ENCODE measurements around the gene CD22. TPM values are rescaled to one million over a fixed set of nuclear protein-coding genes. Genes with fewer than 3 reads are reported as not detected.

Gene CD22
- total RNA-seq, 2 experiments from 2014 or later: 0.52 to 0.67 TPM

- Histone ChIP-seq H3K9me3 (ENCODE audit: control insufficient read depth in 1 of 2, insufficient read depth in 1 of 2, low read length in 2 of 2) (no peaks in the 10 kb centered on the region), H3K4me1 (ENCODE audit: insufficient read depth, low read length) (no peaks in the 10 kb centered on the region), H3K27me3 (ENCODE audit: control insufficient read depth in 1 of 2, insufficient read depth in 2 of 2, low read length in 2 of 2) (no peaks in the 10 kb centered on the region), H3K36me3 (ENCODE audit: insufficient read depth, low read length) (no peaks in the 10 kb centered on the region), H3K4me3 (ENCODE audit: low read length) (no peak overlapping the region), H3K27ac (ENCODE audit: low read depth in 1 of 2, low read length in 2 of 2) (no peak overlapping the region)
- H3K4me1 Mint-ChIP-seq (ENCODE audit: low read depth): no peaks in the 10 kb centered on the region
- POLR2A ChIA-PET: no interaction called here
- H3K4me3 Mint-ChIP-seq: no peak overlapping the region
- DNase-seq (no peak), ATAC-seq (ENCODE audit: poor library complexity) (no peak)
- no peaks in the 10 kb centered on the region for H3K36me3 Mint-ChIP-seq (ENCODE audit: low read depth)
- CTCF ChIA-PET: no interaction called here
- intact Hi-C loops (cut with DNase I, micrococcal nuclease): no loop called here
- no peaks in the 10 kb centered on the region for H3K9me3 Mint-ChIP-seq
- H3K27me3 Mint-ChIP-seq: no peaks in the 10 kb centered on the region
- H3K27ac Mint-ChIP-seq: no peak overlapping the region
- TF ChIP-seq CTCF (IDR thresholded peaks at IDR 0.05): no peak
Observed at GRCh38 chr19:35307931-35308330, 21.1 kb upstream of the CD22 start.

- Mint-ChIP-seq H3K36me3 (ENCODE audit: low read depth) (no peaks in the 10 kb centered on the region), H3K27ac (no peak overlapping the region), H3K27me3 (no peaks in the 10 kb centered on the region), H3K9me3 (no peaks in the 10 kb centered on the region), H3K4me1 (ENCODE audit: low read depth) (no peaks in the 10 kb centered on the region), H3K4me3 (no peak overlapping the region)
- ChIA-PET CTCF (no interaction called here), POLR2A (no interaction called here)
- intact Hi-C loops (cut with DNase I, micrococcal nuclease): no loop called here
- Histone ChIP-seq H3K4me1 (ENCODE audit: insufficient read depth, low read length) (no peaks in the 10 kb centered on the region), H3K4me3 (ENCODE audit: low read length) (no peak overlapping the region), H3K36me3 (ENCODE audit: insufficient read depth, low read length) (no peaks in the 10 kb centered on the region), H3K9me3 (ENCODE audit: control insufficient read depth in 1 of 2, insufficient read depth in 1 of 2, low read length in 2 of 2) (no peaks in the 10 kb centered on the region), H3K27ac (ENCODE audit: low read depth in 1 of 2, low read length in 2 of 2) (no peak overlapping the region), H3K27me3 (ENCODE audit: control insufficient read depth in 1 of 2, insufficient read depth in 2 of 2, low read length in 2 of 2) (no peaks in the 10 kb centered on the region)
- no peak for DNase-seq
- TF ChIP-seq CTCF (IDR thresholded peaks at IDR 0.05): no peak
- no peak for ATAC-seq (ENCODE audit: poor library complexity)
Observed at GRCh38 chr19:35308910-35309309, 20.1 kb upstream of the CD22 start.

GRCh38 chr19:35309481-35310279 is 19.3 kb upstream of the CD22 start:
- CTCF ChIA-PET: no interaction called here
- no peaks in the 10 kb centered on the region for H3K36me3 Mint-ChIP-seq (ENCODE audit: low read depth)
- no peaks in the 10 kb centered on the region for H3K4me1 Mint-ChIP-seq (ENCODE audit: low read depth)
- H3K36me3 ChIP-seq (ENCODE audit: insufficient read depth, low read length): no peaks in the 10 kb centered on the region
- no peaks in the 10 kb centered on the region for H3K4me1 ChIP-seq (ENCODE audit: insufficient read depth, low read length)
- no peak overlapping the region for H3K27ac Mint-ChIP-seq
- no peaks in the 10 kb centered on the region for H3K27me3 Mint-ChIP-seq
- DNase-seq: no peak
- POLR2A ChIA-PET: no interaction called here
- no peak overlapping the region for H3K4me3 ChIP-seq (ENCODE audit: low read length)
- TF ChIP-seq CTCF (IDR thresholded peaks at IDR 0.05): no peak
- no peak overlapping the region for H3K27ac ChIP-seq (ENCODE audit: low read depth in 1 of 2, low read length in 2 of 2)
- H3K27me3 ChIP-seq (ENCODE audit: control insufficient read depth in 1 of 2, insufficient read depth in 2 of 2, low read length in 2 of 2): no peaks in the 10 kb centered on the region
- ATAC-seq (ENCODE audit: poor library complexity): no peak
- intact Hi-C loops (cut with DNase I, micrococcal nuclease): no loop called here
- no peaks in the 10 kb centered on the region for H3K9me3 ChIP-seq (ENCODE audit: control insufficient read depth in 1 of 2, insufficient read depth in 1 of 2, low read length in 2 of 2)
- no peak overlapping the region for H3K4me3 Mint-ChIP-seq
- H3K9me3 Mint-ChIP-seq: no peaks in the 10 kb centered on the region

Measured in CD4-positive, alpha-beta T cell (primary cell).